ENCODE results near the gene ANLN.
"Not testable (repeated sequence)": the region's sequence is repeated elsewhere in the genome, so short reads cannot be mapped to it uniquely, and the experiment has no call there.

The ANLN gene

GRCh38 chr7:36415144-36415543 is 25.5 kb downstream of the ANLN start:
- DNase-seq = no peak

GRCh38 chr7:36416251-36416650 is 26.6 kb downstream of the ANLN start:
- DNase-seq = no peak

- DNase-seq = no peak
Measured at GRCh38 chr7:36420307-36420706, 30.6 kb downstream of the ANLN start.

- no peak for DNase-seq
Measured at GRCh38 chr7:36422072-36422471, 32.4 kb downstream of the ANLN start.

GRCh38 chr7:36423633-36424032 is 34.0 kb downstream of the ANLN start:
- no peak for DNase-seq

GRCh38 chr7:36430186-36430585 is 40.5 kb downstream of the ANLN start:
- DNase-seq = no peak

- no peak for DNase-seq
Measured at GRCh38 chr7:36430881-36431280, 41.2 kb downstream of the ANLN start.

- DNase-seq = no peak
Measured at GRCh38 chr7:36438211-36438610, 48.5 kb downstream of the ANLN start.

GRCh38 chr7:36439624-36440023 is 50.0 kb downstream of the ANLN start:
- DNase-seq = no peak

- no peak for DNase-seq
Measured at GRCh38 chr7:36440880-36441279, 51.2 kb downstream of the ANLN start.

- DNase-seq = no peak
Measured at GRCh38 chr7:36441344-36442022, 51.8 kb downstream of the ANLN start.

- DNase-seq = no peak
Measured at GRCh38 chr7:36448781-36449379, 59.2 kb downstream of the ANLN start.

GRCh38 chr7:36449685-36450084 is 60.0 kb downstream of the ANLN start:
- no peak for DNase-seq

- DNase-seq = no peak
Measured at GRCh38 chr7:36453769-36454168, 64.1 kb downstream of the ANLN start.

- DNase-seq = no peak
Measured at GRCh38 chr7:36455646-36456045, 66.0 kb downstream of the ANLN start.

GRCh38 chr7:36456138-36456537 is 66.5 kb downstream of the ANLN start:
- no peak for DNase-seq

GRCh38 chr7:36456548-36456947 is 66.9 kb downstream of the ANLN start:
- DNase-seq = no peak

- DNase-seq = no peak
Measured at GRCh38 chr7:36459236-36459960, 69.7 kb downstream of the ANLN start.

GRCh38 chr7:36460811-36461429 is 71.3 kb downstream of the ANLN start:
- no peak for DNase-seq

GRCh38 chr7:36462551-36463137 is 73.0 kb downstream of the ANLN start:
- no peak for DNase-seq

GRCh38 chr7:36464271-36464670 is 74.6 kb downstream of the ANLN start:
- DNase-seq = no peak

- DNase-seq = not testable (repeated sequence)
Measured at GRCh38 chr7:36466001-36466400, 76.3 kb downstream of the ANLN start.

- no peak for DNase-seq
Measured at GRCh38 chr7:36468370-36469101, 78.9 kb downstream of the ANLN start.
